ENCODE data around the gene NPIPB12. TPM values are rescaled to one million over a fixed set of nuclear protein-coding genes. Genes with fewer than 3 reads are reported as not detected.
"Not testable (repeated sequence)": the region's sequence is repeated elsewhere in the genome, so short reads cannot be mapped to it uniquely, and the experiment has no call there.

The NPIPB12 gene
- total and polyA plus RNA-seq, 2 of the 8 experiments (the other 6 are each of a cell fraction or from before 2014, with no cell fraction given), result 43.6 to 50.9 TPM

- H3K27ac ChIP-seq (ENCODE audit: low read depth, low read length); H3K56ac ChIP-seq (replicated peaks; ENCODE audit: insufficient read length, low read depth, low read length); H3K4me3 ChIP-seq (ENCODE audit: extremely low read depth in 1 of 4, insufficient read depth in 2 of 4, low read depth in 3 of 4, low read length in 4 of 4); H4K20me1 ChIP-seq (replicated peaks in 1 of 2; ENCODE audit: control insufficient read depth in 1 of 2, insufficient read depth in 2 of 2, low read length in 2 of 2); H2BK5ac ChIP-seq (ENCODE audit: low read depth, low read length); H4K8ac ChIP-seq (ENCODE audit: extremely low read depth, insufficient read depth, low read length); POLR2A ChIA-PET (ENCODE audit: partially characterized antibody); H3K79me2 ChIP-seq (ENCODE audit: control insufficient read depth in 1 of 2, insufficient read depth in 2 of 2, low read length in 2 of 2); H3K23me2 ChIP-seq (ENCODE audit: low read depth, low read length); H3K79me1 ChIP-seq (ENCODE audit: low read depth, low read length); H2BK15ac ChIP-seq (ENCODE audit: low read length); H3K27me3 ChIP-seq (replicated peaks in 1 of 4; ENCODE audit: control insufficient read depth in 3 of 4, extremely low read depth in 1 of 4, insufficient read depth in 3 of 4, low read length in 3 of 4); H4K91ac ChIP-seq (replicated peaks; ENCODE audit: insufficient read length, low read length); H3K18ac ChIP-seq (ENCODE audit: extremely low read depth, low read length); H3K9ac ChIP-seq (replicated peaks in 1 of 4; ENCODE audit: extremely low read depth in 1 of 4, low read depth in 3 of 4, low read length in 3 of 4); H2BK12ac ChIP-seq (ENCODE audit: low read depth, low read length); H2BK120ac ChIP-seq (replicated peaks; ENCODE audit: low read depth, low read length); H3K36me3 ChIP-seq (ENCODE audit: control insufficient read depth in 2 of 4, insufficient read depth in 4 of 4, low read length in 3 of 4); H3K4me1 ChIP-seq (replicated peaks in 1 of 4; ENCODE audit: control insufficient read depth in 3 of 4, insufficient read depth in 4 of 4, low read length in 3 of 4); H3K14ac ChIP-seq (ENCODE audit: insufficient read length); H3K9me3 ChIP-seq (ENCODE audit: insufficient read depth in 2 of 2, low read depth in 1 of 2, low read length in 1 of 2); H3K4ac ChIP-seq (replicated peaks; ENCODE audit: insufficient read length, low read depth, low read length); DNase-seq (ENCODE audit: low read depth in 1 of 2, low spot score in 2 of 2); H4K5ac ChIP-seq (ENCODE audit: insufficient read length, low read depth, low read length); H3K4me2 ChIP-seq (ENCODE audit: insufficient read depth in 1 of 2, low read depth in 2 of 2, low read length in 2 of 2); H3K23ac ChIP-seq (ENCODE audit: insufficient read length); FAIRE-seq; H2AFZ ChIP-seq (ENCODE audit: low read length); H2BK20ac ChIP-seq (ENCODE audit: low read length); CTCF ChIA-PET (ENCODE audit: partially characterized antibody); H2AK5ac ChIP-seq (ENCODE audit: low read depth, low read length): not testable (repeated sequence)
- 93% methylated on average over 6 of the region's 12 CpGs; no CpG with 5 or more reads in 1 of the 2 experiments for WGBS, 2 experiments (ENCODE audit: extremely low coverage in 1 of 2, insufficient coverage in 1 of 2, insufficient read length in 1 of 2, insufficient replicate concordance in 2 of 2, low coverage in 1 of 2, low lambda C conversion rate in 2 of 2, missing lambda C conversion rate in 1 of 2)
These were observed 23.9 kb downstream of the NPIPB12 start for GRCh38 chr16:29482276-29482675.

- H4K20me1 ChIP-seq (replicated peaks in 1 of 2; ENCODE audit: control insufficient read depth in 1 of 2, insufficient read depth in 2 of 2, low read length in 2 of 2); H3K56ac ChIP-seq (replicated peaks; ENCODE audit: insufficient read length, low read depth, low read length); H3K4ac ChIP-seq (replicated peaks; ENCODE audit: insufficient read length, low read depth, low read length); H3K23ac ChIP-seq (ENCODE audit: insufficient read length); POLR2A ChIA-PET (ENCODE audit: partially characterized antibody); H2BK20ac ChIP-seq (ENCODE audit: low read length); H2AFZ ChIP-seq (ENCODE audit: low read length); H4K91ac ChIP-seq (replicated peaks; ENCODE audit: insufficient read length, low read length); H3K23me2 ChIP-seq (ENCODE audit: low read depth, low read length); H3K27me3 ChIP-seq (replicated peaks in 1 of 4; ENCODE audit: control insufficient read depth in 3 of 4, extremely low read depth in 1 of 4, insufficient read depth in 3 of 4, low read length in 3 of 4); H3K27ac ChIP-seq (ENCODE audit: low read depth, low read length); H3K79me1 ChIP-seq (ENCODE audit: low read depth, low read length); H2BK120ac ChIP-seq (replicated peaks; ENCODE audit: low read depth, low read length); H2BK5ac ChIP-seq (ENCODE audit: low read depth, low read length); H3K4me2 ChIP-seq (ENCODE audit: insufficient read depth in 1 of 2, low read depth in 2 of 2, low read length in 2 of 2); H4K5ac ChIP-seq (ENCODE audit: insufficient read length, low read depth, low read length); H3K4me1 ChIP-seq (replicated peaks in 1 of 4; ENCODE audit: control insufficient read depth in 3 of 4, insufficient read depth in 4 of 4, low read length in 3 of 4); H2BK12ac ChIP-seq (ENCODE audit: low read depth, low read length); H3K36me3 ChIP-seq (ENCODE audit: control insufficient read depth in 2 of 4, insufficient read depth in 4 of 4, low read length in 3 of 4); DNase-seq (ENCODE audit: low read depth in 1 of 2, low spot score in 2 of 2); H3K4me3 ChIP-seq (ENCODE audit: extremely low read depth in 1 of 4, insufficient read depth in 2 of 4, low read depth in 3 of 4, low read length in 4 of 4); H3K9me3 ChIP-seq (ENCODE audit: insufficient read depth in 2 of 2, low read depth in 1 of 2, low read length in 1 of 2); H3K18ac ChIP-seq (ENCODE audit: extremely low read depth, low read length); H3K14ac ChIP-seq (ENCODE audit: insufficient read length); CTCF ChIA-PET (ENCODE audit: partially characterized antibody); FAIRE-seq; H4K8ac ChIP-seq (ENCODE audit: extremely low read depth, insufficient read depth, low read length); H2AK5ac ChIP-seq (ENCODE audit: low read depth, low read length); H3K79me2 ChIP-seq (ENCODE audit: control insufficient read depth in 1 of 2, insufficient read depth in 2 of 2, low read length in 2 of 2); H2BK15ac ChIP-seq (ENCODE audit: low read length); H3K9ac ChIP-seq (replicated peaks in 1 of 4; ENCODE audit: extremely low read depth in 1 of 4, low read depth in 3 of 4, low read length in 3 of 4): not testable (repeated sequence)
- no CpG with 5 or more reads among the region's 4 CpGs for WGBS, 2 experiments (ENCODE audit: extremely low coverage in 1 of 2, insufficient coverage in 1 of 2, insufficient read length in 1 of 2, insufficient replicate concordance in 2 of 2, low coverage in 1 of 2, low lambda C conversion rate in 2 of 2, missing lambda C conversion rate in 1 of 2)
These were observed 34.1 kb downstream of the NPIPB12 start for GRCh38 chr16:29472065-29472464.
